ENCODE data around the gene OR52I2.
A peak's percentile ranks its signal among the peaks of the same experiment; 100 is the strongest.

OR52I2 gene

DNA sequence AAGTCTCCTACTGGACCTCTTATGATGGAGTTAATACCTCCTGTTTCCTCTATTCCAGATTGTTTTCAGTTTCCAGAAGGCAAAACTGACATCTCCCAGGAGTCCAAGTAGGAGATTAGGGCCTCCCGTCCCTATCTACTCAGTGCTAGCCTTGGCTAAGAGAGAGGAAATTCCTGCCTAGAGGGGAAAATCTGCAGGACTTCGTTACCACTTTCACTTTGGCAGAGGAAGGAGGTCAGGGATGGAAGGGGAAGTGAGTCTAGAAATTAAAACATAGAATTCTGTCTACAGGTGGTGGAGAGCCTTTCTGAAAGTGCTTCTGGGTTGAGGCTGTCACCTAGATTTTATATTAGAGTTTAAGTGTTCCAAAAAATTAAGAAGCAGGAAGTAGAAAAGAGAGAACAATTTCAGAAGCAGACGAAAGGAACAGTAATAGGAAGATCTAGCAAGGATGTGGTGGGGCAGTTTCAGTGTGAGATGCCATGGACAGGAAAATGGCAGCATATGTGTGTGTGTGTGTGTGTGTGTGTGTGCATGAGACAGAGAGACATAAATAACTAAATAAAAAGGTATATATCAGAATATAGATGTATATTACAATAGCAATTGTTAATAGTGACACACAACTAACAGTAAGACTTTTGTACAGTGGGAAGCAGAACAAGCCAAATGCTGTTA lies 28.9 kb downstream of the OR52I2 start:
- DNase-seq = no peak

DNA sequence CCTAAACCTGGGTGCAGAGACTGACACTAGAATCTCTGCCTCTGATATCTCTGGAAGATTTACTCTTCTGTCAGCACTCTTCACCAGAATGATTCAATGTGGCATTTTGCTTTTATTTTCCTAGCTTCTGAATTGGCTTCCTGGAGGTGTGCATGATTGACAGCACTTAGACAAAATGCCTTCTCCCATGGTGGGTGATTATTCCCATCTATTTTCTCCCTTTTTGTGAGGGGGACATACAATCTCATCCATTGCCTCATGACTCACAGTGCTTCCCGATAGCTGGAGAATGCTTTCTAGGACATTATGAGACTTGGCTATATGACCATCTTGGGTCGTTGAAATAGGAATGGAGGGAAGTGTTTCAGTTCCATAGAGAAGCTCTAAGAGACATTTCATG lies 30.4 kb downstream of the OR52I2 start:
- no peak for DNase-seq

DNA sequence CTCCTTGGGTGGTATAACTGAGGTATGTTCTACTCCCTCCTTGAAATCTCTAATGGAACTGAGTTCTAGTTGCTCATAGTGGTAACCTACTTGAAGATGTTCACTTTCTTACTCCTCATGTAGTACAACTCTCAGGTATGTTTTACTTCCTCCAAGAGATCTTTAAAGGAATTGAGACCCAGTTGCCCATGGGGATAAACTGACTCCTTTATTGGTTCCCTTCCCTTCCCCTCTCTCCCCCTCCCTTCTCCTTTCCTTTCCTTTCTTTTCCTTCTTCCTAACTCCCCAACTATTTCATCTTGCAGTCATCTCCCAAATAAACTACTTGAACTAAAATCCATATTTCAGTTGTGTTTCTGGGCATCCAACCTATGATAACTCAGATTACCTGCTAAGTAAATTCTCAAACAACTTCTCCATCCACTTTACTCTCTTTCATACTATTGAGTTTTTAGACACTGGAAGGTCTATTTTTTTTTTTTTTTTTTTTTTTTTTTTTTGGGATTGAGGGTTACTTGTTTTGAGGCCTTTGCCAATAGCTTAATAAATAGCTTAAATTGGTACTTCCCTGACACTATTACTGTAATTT lies 34.4 kb downstream of the OR52I2 start:
- no peak for DNase-seq

- no peak for DNase-seq
These were observed 38.0 kb downstream of the OR52I2 start for GRCh38 chr11:4619514-4619913.

- peak; percentile 82 for DNase-seq
These were observed 44.9 kb downstream of the OR52I2 start for GRCh38 chr11:4626207-4627099.

- DNase-seq = no peak
These were observed 54.6 kb downstream of the OR52I2 start for GRCh38 chr11:4636136-4636535.

GRCh38 chr11:4636962-4637661 lies 55.6 kb downstream of the OR52I2 start, which contains the start of gene OR51D1:
Gene OR51D1 (plus strand): TSS chr11:4637477. CDS start chr11:4639791, 2,314 bp downstream.
- DNase-seq = peak; percentile 88

DNA sequence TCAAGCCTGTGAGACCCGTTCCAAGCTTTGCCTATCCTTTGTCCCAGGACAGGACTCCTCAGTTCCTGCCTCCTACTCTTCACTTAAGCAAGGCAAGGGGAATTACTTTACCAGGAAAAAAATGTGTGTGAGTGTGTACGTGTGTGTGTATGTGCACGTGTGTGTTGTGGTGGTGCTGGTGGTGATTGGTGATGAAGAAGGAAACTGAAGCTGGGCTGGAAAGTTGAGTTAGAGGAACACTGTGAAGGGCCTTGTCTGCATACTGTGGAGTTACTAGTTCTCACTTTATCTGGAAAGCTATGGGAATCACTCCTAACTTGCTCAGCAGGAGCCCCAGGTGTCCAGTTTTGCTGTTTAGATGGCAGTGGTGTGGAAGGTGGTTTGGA lies 56.1 kb downstream of the OR52I2 start:
- DNase-seq = no peak

DNA sequence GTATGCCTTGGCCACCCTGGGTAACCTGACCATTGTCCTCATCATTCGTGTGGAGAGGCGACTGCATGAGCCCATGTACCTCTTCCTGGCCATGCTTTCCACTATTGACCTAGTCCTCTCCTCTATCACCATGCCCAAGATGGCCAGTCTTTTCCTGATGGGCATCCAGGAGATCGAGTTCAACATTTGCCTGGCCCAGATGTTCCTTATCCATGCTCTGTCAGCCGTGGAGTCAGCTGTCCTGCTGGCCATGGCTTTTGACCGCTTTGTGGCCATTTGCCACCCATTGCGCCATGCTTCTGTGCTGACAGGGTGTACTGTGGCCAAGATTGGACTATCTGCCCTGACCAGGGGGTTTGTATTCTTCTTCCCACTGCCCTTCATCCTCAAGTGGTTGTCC lies 58.4 kb downstream of the OR52I2 start:
- no peak for DNase-seq

- no peak for DNase-seq
These were observed 60.0 kb downstream of the OR52I2 start for GRCh38 chr11:4641501-4641900.

DNA sequence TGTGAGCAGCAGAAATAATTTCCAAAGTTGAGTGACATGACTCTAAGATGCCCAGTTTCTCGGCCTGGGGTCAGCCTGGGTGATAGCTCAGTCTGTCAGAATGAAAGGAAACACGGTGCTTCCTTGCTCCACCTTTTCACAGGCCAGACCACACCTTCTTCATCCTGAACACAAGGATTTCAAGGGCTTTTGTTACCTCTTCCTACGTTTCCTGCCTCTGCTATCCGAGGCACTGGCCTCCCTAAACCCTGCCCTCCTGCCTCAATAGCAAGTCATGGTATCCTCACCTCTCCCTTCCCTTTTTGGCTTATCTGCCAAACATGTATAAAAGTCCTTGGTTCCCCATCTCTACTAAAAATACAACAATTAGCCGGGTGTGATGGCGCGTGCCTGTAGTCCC lies 60.5 kb downstream of the OR52I2 start:
- DNase-seq = no peak

Measured in islet precursor cell (in vitro differentiated cells).